Measurements from ENCODE around the gene TBCB. TPM values are rescaled to one million over a fixed set of nuclear protein-coding genes. Genes with fewer than 3 reads are reported as not detected.

The TBCB gene
- total and polyA plus RNA-seq, 2 of the 4 experiments (the other 2 are of a cell fraction) = 182 to 269 TPM

DNA sequence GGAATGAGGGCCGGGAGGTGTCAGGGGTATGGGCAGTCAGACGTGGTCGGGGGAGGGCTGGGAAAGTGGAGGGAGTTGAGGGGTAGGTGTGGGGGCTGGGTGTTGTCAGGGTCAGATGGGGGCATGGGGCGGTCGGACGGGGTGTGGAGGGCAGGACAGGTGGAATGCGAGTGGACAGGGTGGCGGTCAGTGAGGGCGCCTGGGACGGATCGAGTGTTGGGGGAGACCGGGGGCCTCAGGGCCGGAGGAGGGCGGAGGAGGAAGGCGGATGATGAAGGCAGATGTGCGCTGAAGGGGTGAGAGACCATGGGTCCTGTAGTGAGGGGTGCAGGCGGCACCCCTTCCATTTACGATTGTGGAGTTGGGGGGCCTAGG is 5.7 kb downstream of the TBCB start:
- Histone ChIP-seq H3K4me3 (ENCODE audit: insufficient read depth, low read depth, low read length) (no peak overlapping the region), H4K5ac (ENCODE audit: low read depth, low read length) (no peak overlapping the region), H3K4me2 (ENCODE audit: low read depth, low read length) (no peak overlapping the region), H2AK5ac (ENCODE audit: low read depth, low read length) (no peak overlapping the region), H3K9ac (ENCODE audit: low read depth, low read length) (no peak overlapping the region), H2BK120ac (ENCODE audit: low read depth, low read length) (no peak overlapping the region), H2BK15ac (ENCODE audit: low read depth, low read length) (no peak overlapping the region), H3K4me1 (ENCODE audit: control insufficient read depth, insufficient read depth, low read length) (peaks cover 4% of the 10 kb centered on the region), H2AK9ac (replicated peaks; ENCODE audit: low read depth, low read length, poor library complexity) (no peak overlapping the region), H3K36me3 (ENCODE audit: control insufficient read depth, insufficient read depth, low read length) (peaks cover 42% of the 10 kb centered on the region), H3K23ac (ENCODE audit: low read depth, low read length) (no peak overlapping the region), H3K27me3 (ENCODE audit: control insufficient read depth, insufficient read depth, low read length) (no peaks in the 10 kb centered on the region), H2AFZ (replicated peaks; ENCODE audit: low read length, poor library complexity) (no peak overlapping the region), H3K18ac (ENCODE audit: low read depth, low read length) (no peak overlapping the region), H3K56ac (ENCODE audit: extremely low read depth, insufficient read depth, low read length) (no peak overlapping the region), H3K9me1 (ENCODE audit: insufficient read depth, low read length) (0 out of 2 replicates have a peak, but pooled peaks cover 5% of the 10 kb centered on the region), H4K91ac (ENCODE audit: insufficient read depth, low read depth, low read length) (no peak overlapping the region), H2BK5ac (ENCODE audit: low read depth, low read length, poor library complexity, severe bottlenecking) (no peak overlapping the region), H3K4ac (ENCODE audit: low read depth, low read length) (no peak overlapping the region), H3K14ac (replicated peaks; ENCODE audit: low read depth, low read length) (no peak overlapping the region), H4K8ac (ENCODE audit: low read depth in 2 of 2, low read length in 2 of 2) (no peak overlapping the region), H3K27ac (ENCODE audit: insufficient read depth, low read length) (no peak overlapping the region), H3K9me3 (ENCODE audit: control insufficient read depth, insufficient read depth, low read length) (no peaks in the 10 kb centered on the region), H3K79me1 (ENCODE audit: low read depth in 1 of 2, low read length in 2 of 2) (peaks cover 9 to 43% of the 10 kb centered on the region in 2 experiments), H2BK20ac (ENCODE audit: low read depth, low read length) (no peak overlapping the region), H4K20me1 (ENCODE audit: insufficient read depth, low read length) (peaks cover 12% of the 10 kb centered on the region)
- POLR2A ChIA-PET (ENCODE audit: unreplicated experiment) = no interaction called here
- dilution Hi-C loops (cut with HindIII; ENCODE audit: low sequenced_read_pairs, unreplicated experiment) = no loop called here
- in situ Hi-C loops (cut with MboI; ENCODE audit: low sequenced_read_pairs) = no loop called here
- DNase-seq (no peak), ATAC-seq (ENCODE audit: low read depth) (no peak)
- intact Hi-C loops (cut with micrococcal nuclease) = no loop called here
- 100% methylated on average over 3 of the region's 18 CpGs; no CpG with 5 or more reads in 1 of the 2 experiments for WGBS, 2 experiments (ENCODE audit: extremely low coverage in 2 of 2, insufficient read length in 1 of 2)
- CTCF ChIA-PET = no interaction called here
- BruUV-seq (replicated peaks) = no TSS peak
- TF ChIP-seq, protein P1, sequence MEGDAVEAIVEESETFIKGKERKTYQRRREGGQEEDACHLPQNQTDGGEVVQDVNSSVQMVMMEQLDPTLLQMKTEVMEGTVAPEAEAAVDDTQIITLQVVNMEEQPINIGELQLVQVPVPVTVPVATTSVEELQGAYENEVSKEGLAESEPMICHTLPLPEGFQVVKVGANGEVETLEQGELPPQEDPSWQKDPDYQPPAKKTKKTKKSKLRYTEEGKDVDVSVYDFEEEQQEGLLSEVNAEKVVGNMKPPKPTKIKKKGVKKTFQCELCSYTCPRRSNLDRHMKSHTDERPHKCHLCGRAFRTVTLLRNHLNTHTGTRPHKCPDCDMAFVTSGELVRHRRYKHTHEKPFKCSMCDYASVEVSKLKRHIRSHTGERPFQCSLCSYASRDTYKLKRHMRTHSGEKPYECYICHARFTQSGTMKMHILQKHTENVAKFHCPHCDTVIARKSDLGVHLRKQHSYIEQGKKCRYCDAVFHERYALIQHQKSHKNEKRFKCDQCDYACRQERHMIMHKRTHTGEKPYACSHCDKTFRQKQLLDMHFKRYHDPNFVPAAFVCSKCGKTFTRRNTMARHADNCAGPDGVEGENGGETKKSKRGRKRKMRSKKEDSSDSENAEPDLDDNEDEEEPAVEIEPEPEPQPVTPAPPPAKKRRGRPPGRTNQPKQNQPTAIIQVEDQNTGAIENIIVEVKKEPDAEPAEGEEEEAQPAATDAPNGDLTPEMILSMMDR (conservative IDR thresholded peaks at IDR 0.05; ENCODE audit: low read depth, low read length) = no peak
- TF ChIP-seq POLR2A (IDR thresholded peaks at IDR 0.05; ENCODE audit: low read depth, low read length) (no peak), FOS (IDR thresholded peaks at IDR 0.05; ENCODE audit: low read depth, low read length) (no peak)
